ENCODE results near the gene ALKBH6. TPM values are rescaled to one million over a fixed set of nuclear protein-coding genes. Genes with fewer than 3 reads are reported as not detected.

The ALKBH6 gene
- polyA plus RNA-seq, 1 donor (not counting 4 experiments of a cell fraction or from before 2014, with no cell fraction given), result 36.7 TPM

DNA sequence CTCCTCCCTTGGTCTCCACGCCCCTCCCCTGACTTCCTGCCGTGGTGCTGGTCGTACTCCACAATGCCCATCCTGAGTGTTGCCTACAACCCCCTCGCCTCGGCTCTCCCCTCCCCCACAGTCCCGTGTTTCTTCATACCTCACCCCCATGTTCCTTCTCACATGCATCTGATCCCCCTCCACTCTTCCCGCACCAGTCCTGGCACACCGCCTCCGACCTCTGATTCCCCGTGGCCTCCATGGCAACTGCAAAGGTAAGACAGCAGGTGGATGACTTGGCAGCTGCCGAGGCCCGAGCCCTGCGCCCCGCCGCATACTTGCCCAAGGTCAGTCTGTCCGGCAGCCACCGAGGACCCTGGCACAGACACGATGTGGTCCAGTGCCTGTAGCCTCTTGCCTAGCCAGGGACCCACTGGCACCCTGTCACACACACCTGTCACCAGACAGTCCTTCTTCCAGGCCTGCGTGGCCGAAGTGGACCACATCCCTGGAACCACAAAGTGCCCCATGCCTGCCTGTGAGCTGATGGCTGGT is 35.1 kb downstream of the ALKBH6 start:
- H2AFZ ChIP-seq (ENCODE audit: control insufficient read depth, low read length), result no peak overlapping the region
- H3K27me3 ChIP-seq (ENCODE audit: control insufficient read depth, extremely low read depth, insufficient read depth, low read length), result peaks cover 6% of the 10 kb centered on the region
- no peak overlapping the region for H3K9ac ChIP-seq (ENCODE audit: control insufficient read depth, extremely low read depth, insufficient read depth, low read length)
- dilution Hi-C loops (cut with MboI; ENCODE audit: extremely low pct_ligation_motif_present, low sequenced_read_pairs), result no loop called here
- no peak overlapping the region for H3K4me2 ChIP-seq (ENCODE audit: control insufficient read depth, extremely low read depth, insufficient read depth, low read depth, low read length)
- no peak overlapping the region for H3K4me3 ChIP-seq (ENCODE audit: control insufficient read depth in 2 of 3, extremely low read depth in 1 of 3, insufficient read depth in 2 of 3, low read depth in 1 of 3, low read length in 3 of 3)
- no peaks in the 10 kb centered on the region for H3K9me3 ChIP-seq (ENCODE audit: control insufficient read depth, low read depth, low read length)
- no peaks in the 10 kb centered on the region for H3K36me3 ChIP-seq (ENCODE audit: control insufficient read depth in 2 of 2, extremely low read depth in 1 of 2, insufficient read depth in 2 of 2, low read length in 2 of 2)
- no peaks in the 10 kb centered on the region for H3K9me1 ChIP-seq (ENCODE audit: control insufficient read depth, extremely low read depth, insufficient read depth, low read length)
- DNase-seq (ENCODE audit: low read depth, low spot score) (no peak), FAIRE-seq (no peak)
- H3K27ac ChIP-seq (ENCODE audit: control insufficient read depth, insufficient read depth, low read length), result no peak overlapping the region
- H3K4me1 ChIP-seq (ENCODE audit: control insufficient read depth, extremely low read depth, insufficient read depth, low read length), result no peaks in the 10 kb centered on the region
- TF ChIP-seq EZH2 (IDR thresholded peaks at IDR 0.05; ENCODE audit: low read length) (no peak), CTCF (optimal IDR thresholded peaks at IDR 0.05 in 1 of 3, IDR thresholded peaks at IDR 0.05 in 1 of 3, conservative IDR thresholded peaks at IDR 0.05 in 1 of 3; ENCODE audit: extremely low read depth in 1 of 3, insufficient read depth in 2 of 3, low read length in 3 of 3) (no peak)
- no peaks in the 10 kb centered on the region for H4K20me1 ChIP-seq (ENCODE audit: control insufficient read depth, extremely low read depth, insufficient read depth, low read length)
- no peaks in the 10 kb centered on the region for H3K79me2 ChIP-seq (ENCODE audit: control insufficient read depth, insufficient read depth, low read length)

- Histone ChIP-seq H3K9ac (ENCODE audit: control insufficient read depth, extremely low read depth, insufficient read depth, low read length) (no peak overlapping the region), H3K9me1 (ENCODE audit: control insufficient read depth, extremely low read depth, insufficient read depth, low read length) (no peaks in the 10 kb centered on the region), H3K27me3 (ENCODE audit: control insufficient read depth, extremely low read depth, insufficient read depth, low read length) (peaks cover 6% of the 10 kb centered on the region), H3K4me1 (ENCODE audit: control insufficient read depth, extremely low read depth, insufficient read depth, low read length) (no peaks in the 10 kb centered on the region), H3K27ac (ENCODE audit: control insufficient read depth, insufficient read depth, low read length) (no peak overlapping the region), H2AFZ (ENCODE audit: control insufficient read depth, low read length) (no peak overlapping the region), H3K9me3 (ENCODE audit: control insufficient read depth, low read depth, low read length) (no peaks in the 10 kb centered on the region), H3K4me3 (ENCODE audit: control insufficient read depth in 2 of 3, extremely low read depth in 1 of 3, insufficient read depth in 2 of 3, low read depth in 1 of 3, low read length in 3 of 3) (no peak overlapping the region), H3K36me3 (ENCODE audit: control insufficient read depth in 2 of 2, extremely low read depth in 1 of 2, insufficient read depth in 2 of 2, low read length in 2 of 2) (no peaks in the 10 kb centered on the region), H4K20me1 (ENCODE audit: control insufficient read depth, extremely low read depth, insufficient read depth, low read length) (no peaks in the 10 kb centered on the region), H3K79me2 (ENCODE audit: control insufficient read depth, insufficient read depth, low read length) (no peaks in the 10 kb centered on the region), H3K4me2 (ENCODE audit: control insufficient read depth, extremely low read depth, insufficient read depth, low read depth, low read length) (no peak overlapping the region)
- dilution Hi-C loops (cut with MboI; ENCODE audit: extremely low pct_ligation_motif_present, low sequenced_read_pairs), result no loop called here
- TF ChIP-seq CTCF (optimal IDR thresholded peaks at IDR 0.05 in 1 of 3, IDR thresholded peaks at IDR 0.05 in 1 of 3, conservative IDR thresholded peaks at IDR 0.05 in 1 of 3; ENCODE audit: extremely low read depth in 1 of 3, insufficient read depth in 2 of 3, low read length in 3 of 3) (no peak), EZH2 (IDR thresholded peaks at IDR 0.05; ENCODE audit: low read length) (no peak)
- FAIRE-seq, result no peak
- DNase-seq (ENCODE audit: low read depth, low spot score), result no peak
Observed at GRCh38 chr19:35978271-35978670, 35.7 kb downstream of the ALKBH6 start.
